Mesendoderm (in vitro differentiated cells): ENCODE results near the gene ATF7.
"Not testable (repeated sequence)": the region's sequence is repeated elsewhere in the genome, so short reads cannot be mapped to it uniquely, and the experiment has no call there.

ENCODE experiments used
- DNase-seq: peaks from one replicate; pipeline ENCODE4 v3.0.0; 2013
- H2AK5ac ChIP-seq: 2 replicates; pipeline ENCODE4 v1.6.1; 2013; ENCODE audit warnings: low read length, inconsistent platforms
- H2BK120ac ChIP-seq: 2 replicates; pipeline ENCODE4 v1.6.1; 2013; ENCODE audit warnings: low read depth, mild to moderate bottlenecking, low read length, moderate library complexity, mixed read lengths
- H2BK15ac ChIP-seq: replicated peaks from 2 replicates; pipeline ENCODE4 v1.6.1; 2013; ENCODE audit warnings: low read depth, mild to moderate bottlenecking, moderate library complexity
- H2BK5ac ChIP-seq: 2 replicates; pipeline ENCODE4 v1.6.1; 2013; ENCODE audit warnings: low read length, inconsistent platforms
- H3K18ac ChIP-seq: 2 replicates; pipeline ENCODE4 v1.6.1; 2013; ENCODE audit warnings: mild to moderate bottlenecking, low read length, mixed read lengths
- H3K23ac ChIP-seq: one replicate; pipeline ENCODE4 v1.6.1; 2013; ENCODE audit warnings: low read length
- H3K27ac ChIP-seq: 2 replicates; pipeline ENCODE4 v1.5.1; 2013; ENCODE audit warnings: low read depth, mild to moderate bottlenecking, inconsistent platforms, low read length, moderate library complexity
- H3K27me3 ChIP-seq: 2 replicates; pipeline ENCODE4 v1.6.1; 2013; ENCODE audit warnings: low read length, control low read depth, mild to moderate bottlenecking, inconsistent platforms; ENCODE audit not compliant: insufficient read depth, poor library complexity
- H3K36me3 ChIP-seq: 2 replicates; pipeline ENCODE4 v1.6.1; 2013; ENCODE audit warnings: low read length, inconsistent platforms; ENCODE audit not compliant: control insufficient read depth, insufficient read depth
- H3K4ac ChIP-seq: one replicate; pipeline ENCODE4 v1.6.1; 2013; ENCODE audit warnings: low read depth, mild to moderate bottlenecking, low read length, moderate library complexity
- H3K4me1 ChIP-seq: 2 replicates; pipeline ENCODE4 v1.6.1; 2013; ENCODE audit warnings: low read depth, low read length, inconsistent platforms; ENCODE audit not compliant: control insufficient read depth
- H3K4me2 ChIP-seq: 2 replicates; pipeline ENCODE4 v1.6.1; 2013; ENCODE audit warnings: low read length
- H3K4me3 ChIP-seq: 2 replicates; pipeline ENCODE4 v1.5.1; 2013; ENCODE audit warnings: mild to moderate bottlenecking, low read length
- H3K56ac ChIP-seq: one replicate; pipeline ENCODE4 v1.6.1; 2013; ENCODE audit warnings: low read length
- H3K79me1 ChIP-seq: 2 replicates; pipeline ENCODE4 v1.6.1; 2013; ENCODE audit warnings: low read length, inconsistent platforms
- H3K79me2 ChIP-seq: 2 replicates; pipeline ENCODE4 v1.6.1; 2013; ENCODE audit warnings: mild to moderate bottlenecking, low read length; ENCODE audit not compliant: control insufficient read depth, insufficient read depth
- H3K9ac ChIP-seq: 2 replicates; pipeline ENCODE4 v1.6.1; 2013; ENCODE audit warnings: low read length, inconsistent platforms
- H4K5ac ChIP-seq: one replicate; pipeline ENCODE4 v1.6.1; 2013; ENCODE audit warnings: low read length
- H4K8ac ChIP-seq: one replicate; pipeline ENCODE4 v1.6.1; 2013; ENCODE audit warnings: low read depth, mild to moderate bottlenecking, control low read depth, low read length, moderate library complexity
- WGBS: extraction: QIAGEN DNeasy Blood & Tissue Kit; methylation state at CpG from one replicate; pipeline ENCODE4 v1.1.7; 2013; ENCODE audit warnings: low lambda C conversion rate, missing lambda C conversion rate; ENCODE audit not compliant: insufficient coverage; ENCODE audit errors: extremely low coverage; 5-methylcytosine and 5-hydroxymethylcytosine counted together

ATF7 gene

GRCh38 chr12:53611304-53611703 lies 14.9 kb downstream of the ATF7 start:
- H3K79me2 ChIP-seq = no peaks in the 10 kb centered on the region
- H3K4me3 ChIP-seq = no peak overlapping the region
- no peaks in the 10 kb centered on the region for H3K36me3 ChIP-seq
- no peak overlapping the region for H3K9ac ChIP-seq
- H3K4ac ChIP-seq = no peak overlapping the region
- no peak overlapping the region for H3K23ac ChIP-seq
- no peak overlapping the region for H3K27ac ChIP-seq
- H4K5ac ChIP-seq = no peak overlapping the region
- DNase-seq = no peak
- no peak overlapping the region for H2BK15ac ChIP-seq
- no peak overlapping the region for H4K8ac ChIP-seq
- no peak overlapping the region for H2BK5ac ChIP-seq
- no peaks in the 10 kb centered on the region for H3K4me1 ChIP-seq
- H3K4me2 ChIP-seq = no peak overlapping the region
- H3K27me3 ChIP-seq = no peaks in the 10 kb centered on the region
- no CpG with 5 or more reads among the region's 8 CpGs for WGBS
- H2BK120ac ChIP-seq = no peak overlapping the region
- H3K56ac ChIP-seq = no peak overlapping the region
- H3K79me1 ChIP-seq = peaks cover 2% of the 10 kb centered on the region
- no peak overlapping the region for H2AK5ac ChIP-seq
- H3K18ac ChIP-seq = no peak overlapping the region

- H3K4ac ChIP-seq, H2BK5ac ChIP-seq, H4K8ac ChIP-seq, H2AK5ac ChIP-seq, H3K36me3 ChIP-seq, H3K79me2 ChIP-seq, DNase-seq, H3K27ac ChIP-seq, H3K4me3 ChIP-seq, H4K5ac ChIP-seq, H3K18ac ChIP-seq, H3K27me3 ChIP-seq, H2BK15ac ChIP-seq, H3K9ac ChIP-seq, H2BK120ac ChIP-seq, H3K23ac ChIP-seq, H3K4me1 ChIP-seq, H3K4me2 ChIP-seq, H3K79me1 ChIP-seq, H3K56ac ChIP-seq: not testable (repeated sequence)
- WGBS = no CpG with 5 or more reads among the region's 5 CpGs
Measured at GRCh38 chr12:53606688-53607087, 19.5 kb downstream of the ATF7 start.

GRCh38 chr12:53604581-53604980 lies 21.6 kb downstream of the ATF7 start:
- DNase-seq = no peak
- Histone ChIP-seq H3K4ac (no peak overlapping the region), H3K27ac (no peak overlapping the region), H3K27me3 (no peaks in the 10 kb centered on the region), H3K79me2 (no peaks in the 10 kb centered on the region), H3K23ac (no peak overlapping the region), H2BK15ac (no peak overlapping the region), H2AK5ac (no peak overlapping the region), H4K5ac (no peak overlapping the region), H2BK120ac (no peak overlapping the region), H3K56ac (no peak overlapping the region), H3K4me1 (no peaks in the 10 kb centered on the region), H3K4me2 (no peak overlapping the region), H3K79me1 (no peaks in the 10 kb centered on the region), H4K8ac (no peak overlapping the region), H2BK5ac (no peak overlapping the region), H3K18ac (no peak overlapping the region), H3K36me3 (no peaks in the 10 kb centered on the region), H3K9ac (no peak overlapping the region), H3K4me3 (no peak overlapping the region)

- no peak overlapping the region for H3K27ac ChIP-seq
Measured at GRCh38 chr12:53603804-53604203, 22.4 kb downstream of the ATF7 start.

GRCh38 chr12:53603196-53603595 lies 23.0 kb downstream of the ATF7 start:
- DNase-seq = no peak
- no peak overlapping the region for H2AK5ac ChIP-seq
- no peaks in the 10 kb centered on the region for H3K36me3 ChIP-seq
- no peak overlapping the region for H3K56ac ChIP-seq
- H3K23ac ChIP-seq = no peak overlapping the region
- H3K79me1 ChIP-seq = no peaks in the 10 kb centered on the region
- no peak overlapping the region for H4K8ac ChIP-seq
- H3K79me2 ChIP-seq = no peaks in the 10 kb centered on the region
- no peak overlapping the region for H2BK5ac ChIP-seq
- no peaks in the 10 kb centered on the region for H3K4me1 ChIP-seq
- H3K4me2 ChIP-seq = no peak overlapping the region
- no peak overlapping the region for H2BK15ac ChIP-seq
- H3K4me3 ChIP-seq = no peak overlapping the region
- no peak overlapping the region for H3K4ac ChIP-seq
- no peaks in the 10 kb centered on the region for H3K27me3 ChIP-seq
- H4K5ac ChIP-seq = no peak overlapping the region
- no peak overlapping the region for H3K18ac ChIP-seq
- H3K9ac ChIP-seq = no peak overlapping the region
- no peak overlapping the region for H3K27ac ChIP-seq
- H2BK120ac ChIP-seq = no peak overlapping the region

More at GRCh38 chr12:53603804-53604203, 22.4 kb downstream of the ATF7 start:
- no peak overlapping the region for H2BK5ac ChIP-seq
- no peaks in the 10 kb centered on the region for H3K36me3 ChIP-seq
- no peak overlapping the region for H3K9ac ChIP-seq
- H4K8ac ChIP-seq = no peak overlapping the region
- no peak overlapping the region for H3K56ac ChIP-seq
- no peak overlapping the region for H2AK5ac ChIP-seq
- no peak overlapping the region for H3K4me2 ChIP-seq
- no peak overlapping the region for H3K18ac ChIP-seq
- H3K79me2 ChIP-seq = no peaks in the 10 kb centered on the region
- no peak overlapping the region for H3K4me3 ChIP-seq
- no peaks in the 10 kb centered on the region for H3K27me3 ChIP-seq
- no peak for DNase-seq
- H3K79me1 ChIP-seq = no peaks in the 10 kb centered on the region
- H3K4ac ChIP-seq = no peak overlapping the region
- H2BK15ac ChIP-seq = no peak overlapping the region
- no peaks in the 10 kb centered on the region for H3K4me1 ChIP-seq
- no peak overlapping the region for H3K23ac ChIP-seq
- no peak overlapping the region for H4K5ac ChIP-seq
- H2BK120ac ChIP-seq = no peak overlapping the region

- no peak overlapping the region for H2BK120ac ChIP-seq
- H3K4me3 ChIP-seq = no peak overlapping the region
- DNase-seq = no peak
- no peak overlapping the region for H2AK5ac ChIP-seq
- H3K4me2 ChIP-seq = no peak overlapping the region
- no peak overlapping the region for H2BK15ac ChIP-seq
- H3K56ac ChIP-seq = no peak overlapping the region
- no peak overlapping the region for H2BK5ac ChIP-seq
- H4K5ac ChIP-seq = no peak overlapping the region
- no peak overlapping the region for H3K4ac ChIP-seq
- no CpG with 5 or more reads among the region's 10 CpGs for WGBS
- no peak overlapping the region for H3K27ac ChIP-seq
- no peak overlapping the region for H4K8ac ChIP-seq
- no peaks in the 10 kb centered on the region for H3K79me2 ChIP-seq
- no peak overlapping the region for H3K9ac ChIP-seq
- no peaks in the 10 kb centered on the region for H3K36me3 ChIP-seq
- no peaks in the 10 kb centered on the region for H3K4me1 ChIP-seq
- no peak overlapping the region for H3K23ac ChIP-seq
- no peaks in the 10 kb centered on the region for H3K27me3 ChIP-seq
- H3K79me1 ChIP-seq = no peaks in the 10 kb centered on the region
- H3K18ac ChIP-seq = no peak overlapping the region
Measured at GRCh38 chr12:53602176-53602864, 23.9 kb downstream of the ATF7 start.
